Ecto neural progenitor cell (in vitro differentiated cells): ENCODE results near the gene KLHL9.
"Not testable (repeated sequence)": the region's sequence is repeated elsewhere in the genome, so short reads cannot be mapped to it uniquely, and the experiment has no call there.

Source experiments
- DNase-seq: peaks from one replicate; pipeline ENCODE4 v3.0.0-alpha.2; 2018; ENCODE audit warnings: low spot score

The KLHL9 gene, protein sequence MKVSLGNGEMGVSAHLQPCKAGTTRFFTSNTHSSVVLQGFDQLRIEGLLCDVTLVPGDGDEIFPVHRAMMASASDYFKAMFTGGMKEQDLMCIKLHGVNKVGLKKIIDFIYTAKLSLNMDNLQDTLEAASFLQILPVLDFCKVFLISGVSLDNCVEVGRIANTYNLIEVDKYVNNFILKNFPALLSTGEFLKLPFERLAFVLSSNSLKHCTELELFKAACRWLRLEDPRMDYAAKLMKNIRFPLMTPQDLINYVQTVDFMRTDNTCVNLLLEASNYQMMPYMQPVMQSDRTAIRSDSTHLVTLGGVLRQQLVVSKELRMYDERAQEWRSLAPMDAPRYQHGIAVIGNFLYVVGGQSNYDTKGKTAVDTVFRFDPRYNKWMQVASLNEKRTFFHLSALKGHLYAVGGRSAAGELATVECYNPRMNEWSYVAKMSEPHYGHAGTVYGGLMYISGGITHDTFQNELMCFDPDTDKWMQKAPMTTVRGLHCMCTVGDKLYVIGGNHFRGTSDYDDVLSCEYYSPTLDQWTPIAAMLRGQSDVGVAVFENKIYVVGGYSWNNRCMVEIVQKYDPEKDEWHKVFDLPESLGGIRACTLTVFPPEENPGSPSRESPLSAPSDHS

DNA sequence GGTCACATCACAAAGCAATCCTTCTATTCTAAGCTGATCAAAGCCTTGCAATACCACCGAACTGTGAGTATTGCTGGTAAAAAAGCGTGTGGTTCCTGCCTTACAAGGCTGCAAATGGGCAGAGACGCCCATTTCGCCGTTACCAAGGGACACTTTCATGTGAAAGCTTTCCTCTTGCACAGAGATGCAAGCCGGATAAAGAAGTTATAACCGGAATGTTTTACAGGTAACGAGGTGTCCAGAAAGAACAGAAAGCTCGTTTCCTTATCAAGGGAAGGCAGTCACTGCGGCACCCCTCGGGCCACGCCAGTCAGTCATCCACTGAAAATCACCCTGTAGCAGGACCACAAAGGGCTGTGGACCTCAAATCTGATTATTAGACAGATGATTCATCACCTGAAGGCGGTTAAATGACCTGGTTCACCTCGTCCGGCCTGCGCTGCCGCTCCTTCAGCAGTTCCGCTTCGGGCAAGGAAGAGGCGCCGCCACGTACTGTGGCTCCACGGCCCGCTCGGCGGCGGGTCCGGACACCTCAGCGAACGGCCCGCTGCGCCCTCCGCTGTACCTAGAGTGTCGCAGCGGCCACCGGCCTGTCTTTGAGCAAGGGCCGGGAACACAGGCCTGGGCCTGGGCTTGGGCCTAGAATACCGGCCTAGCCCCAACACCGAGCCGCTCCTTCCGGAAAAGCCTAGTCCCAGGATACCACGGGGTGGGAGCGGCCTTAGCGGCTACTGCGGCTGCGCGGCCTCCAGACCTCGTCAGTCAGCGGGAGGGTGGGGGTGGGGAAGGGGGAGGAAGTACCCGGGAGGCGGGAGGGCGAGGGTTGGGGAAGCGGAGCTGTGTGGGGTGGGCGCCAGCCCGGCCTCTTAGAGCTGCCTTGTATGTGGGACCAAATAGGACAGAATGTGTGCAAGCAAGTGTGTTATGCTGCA, at the start of gene KLHL9:
TSS of gene KLHL9 (minus strand) at position 704 of the 932 bp plus-strand sequence. CDS start at position 159, 545 bp downstream.
- peak; percentile 93 for DNase-seq

DNA sequence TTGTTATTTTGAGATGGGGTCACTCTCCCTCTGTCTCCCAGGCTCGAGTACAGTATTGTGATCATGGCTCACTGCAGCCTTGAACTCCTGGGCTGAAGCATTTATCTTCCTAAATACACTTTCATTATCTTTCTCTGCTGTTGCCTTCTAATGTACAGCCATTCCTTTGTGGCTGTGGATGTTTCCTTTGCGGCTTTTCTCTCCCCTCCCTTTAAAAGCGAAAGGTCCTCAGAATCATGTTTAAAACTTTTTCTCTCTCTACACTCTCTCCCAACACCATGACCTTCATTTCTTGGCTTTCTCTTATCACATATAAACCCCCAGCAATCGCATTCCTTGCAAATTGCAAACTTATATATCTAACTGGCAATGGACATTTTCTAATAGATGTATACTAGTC, 48.4 kb upstream of the KLHL9 start:
- DNase-seq = no peak

DNA sequence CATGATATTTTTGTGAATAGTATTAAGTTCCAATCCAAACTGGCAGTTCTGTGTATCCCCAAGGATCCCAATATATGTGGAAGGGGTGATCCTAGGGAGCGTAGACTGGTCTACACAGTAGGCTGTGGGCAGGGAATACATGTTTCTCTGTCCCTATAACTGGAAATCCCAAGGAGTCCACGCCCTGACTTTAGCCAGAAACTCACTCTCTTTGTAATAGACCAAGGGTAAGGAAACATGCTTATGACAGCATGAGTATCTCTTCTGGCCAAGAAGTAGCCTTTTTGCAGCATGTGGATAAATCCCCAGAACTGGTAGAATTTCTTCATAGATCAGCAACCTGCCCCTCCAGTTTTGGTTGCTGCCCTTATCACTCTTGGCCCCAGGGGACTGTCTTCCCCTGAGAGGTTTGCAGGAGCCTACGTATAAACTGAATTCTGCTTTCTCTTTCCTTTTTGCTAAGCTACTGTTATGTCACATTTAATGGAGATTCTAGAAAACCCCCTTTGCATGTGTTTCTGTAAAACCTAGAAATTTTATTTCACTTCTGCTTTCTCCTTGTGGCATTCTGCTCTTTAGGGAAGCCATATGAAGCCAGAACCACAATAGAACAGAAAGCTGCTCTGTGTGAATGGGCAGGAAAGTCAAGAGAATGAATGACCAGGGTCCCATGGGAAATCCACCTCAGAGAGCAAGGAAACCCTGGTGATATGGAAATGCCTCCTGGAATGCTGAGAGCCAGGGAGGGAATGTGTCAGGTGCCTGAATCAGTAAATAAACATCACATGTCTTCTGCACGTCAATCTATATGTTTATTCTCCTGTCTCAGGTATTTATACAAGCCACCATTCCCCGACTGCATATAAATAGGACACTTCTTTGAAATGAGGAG, 46.5 kb upstream of the KLHL9 start:
- DNase-seq = no peak

DNA sequence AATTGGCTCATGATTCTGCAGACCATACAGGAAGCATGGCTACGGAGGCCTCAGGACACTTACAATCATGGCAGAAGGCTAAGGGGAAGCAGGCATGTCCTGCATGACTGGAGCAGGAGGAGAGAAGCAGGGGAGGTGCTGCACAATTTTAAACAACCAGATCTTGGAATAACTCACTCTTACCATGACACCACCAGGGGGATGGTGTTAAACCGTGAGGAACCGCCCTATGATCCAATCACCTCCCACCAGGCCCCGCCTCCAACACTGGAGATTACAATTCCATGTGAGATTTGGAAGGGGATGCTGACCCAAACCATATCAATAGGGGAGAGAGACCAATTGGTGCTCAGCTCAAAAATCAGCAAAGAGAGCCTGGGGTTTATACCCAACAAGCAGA, 36.3 kb upstream of the KLHL9 start:
- not testable (repeated sequence) for DNase-seq

DNA sequence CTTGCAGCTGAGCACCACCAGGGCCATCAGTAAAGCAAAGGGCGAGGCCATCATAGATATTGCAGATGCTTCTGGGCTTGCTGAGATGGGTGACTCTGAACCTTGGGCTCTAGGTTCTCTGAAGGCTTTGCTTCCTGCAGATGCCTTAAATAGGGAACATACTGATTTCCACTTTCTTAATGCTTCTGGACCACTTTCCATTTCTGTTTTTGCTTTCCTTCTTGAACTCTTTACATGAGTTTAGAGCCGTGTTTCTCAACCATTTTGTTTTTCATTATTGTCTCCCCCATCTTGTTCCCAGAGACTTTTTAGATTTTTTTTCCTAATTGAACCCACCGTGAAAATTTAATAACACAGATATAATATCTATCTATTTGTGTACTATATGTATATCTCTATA, 32.8 kb upstream of the KLHL9 start, which contains the start of gene IFNA13:
TSS of gene IFNA13 (minus strand) at position 101 of the 400 bp plus-strand sequence. CDS start at position 54, 47 bp downstream.
- no peak for DNase-seq

DNA sequence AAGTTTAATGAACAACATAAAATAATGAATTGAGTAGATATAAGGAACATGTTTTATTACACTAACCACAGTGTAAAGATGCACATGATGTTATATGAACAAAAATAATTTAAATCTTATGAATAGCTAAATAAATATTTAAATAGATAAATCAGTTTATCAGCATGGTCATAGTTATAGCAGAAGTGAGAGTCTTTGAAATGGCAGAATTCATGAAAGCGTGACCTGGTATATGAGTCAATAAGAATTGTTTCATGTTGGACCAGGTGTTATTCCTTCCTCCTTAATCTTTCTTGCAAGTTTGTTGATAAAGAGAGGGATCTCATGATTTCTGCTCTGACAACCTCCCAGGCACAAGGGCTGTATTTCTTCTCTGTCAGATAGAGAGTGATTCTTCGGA, 32.0 kb upstream of the KLHL9 start:
- not testable (repeated sequence) for DNase-seq

DNA sequence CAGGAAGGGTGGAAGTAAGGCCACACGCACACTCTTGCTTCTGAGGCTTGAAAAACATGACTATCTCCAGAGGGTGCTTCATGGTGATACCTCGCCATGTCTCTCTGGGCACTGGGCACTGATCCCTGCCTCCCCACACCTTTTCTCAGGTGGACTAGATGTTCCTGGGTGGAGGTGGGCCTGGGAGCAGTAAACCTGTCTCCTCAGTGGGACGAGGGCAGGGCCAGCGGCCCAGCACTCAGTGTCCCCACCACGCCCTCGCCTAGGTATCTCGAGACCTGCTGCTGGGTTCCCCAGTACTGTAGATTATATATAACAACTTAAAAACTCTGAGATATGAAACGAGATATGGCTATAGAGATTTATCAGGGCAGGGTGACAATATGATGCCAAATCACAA, 27.1 kb upstream of the KLHL9 start:
- no peak for DNase-seq

DNA sequence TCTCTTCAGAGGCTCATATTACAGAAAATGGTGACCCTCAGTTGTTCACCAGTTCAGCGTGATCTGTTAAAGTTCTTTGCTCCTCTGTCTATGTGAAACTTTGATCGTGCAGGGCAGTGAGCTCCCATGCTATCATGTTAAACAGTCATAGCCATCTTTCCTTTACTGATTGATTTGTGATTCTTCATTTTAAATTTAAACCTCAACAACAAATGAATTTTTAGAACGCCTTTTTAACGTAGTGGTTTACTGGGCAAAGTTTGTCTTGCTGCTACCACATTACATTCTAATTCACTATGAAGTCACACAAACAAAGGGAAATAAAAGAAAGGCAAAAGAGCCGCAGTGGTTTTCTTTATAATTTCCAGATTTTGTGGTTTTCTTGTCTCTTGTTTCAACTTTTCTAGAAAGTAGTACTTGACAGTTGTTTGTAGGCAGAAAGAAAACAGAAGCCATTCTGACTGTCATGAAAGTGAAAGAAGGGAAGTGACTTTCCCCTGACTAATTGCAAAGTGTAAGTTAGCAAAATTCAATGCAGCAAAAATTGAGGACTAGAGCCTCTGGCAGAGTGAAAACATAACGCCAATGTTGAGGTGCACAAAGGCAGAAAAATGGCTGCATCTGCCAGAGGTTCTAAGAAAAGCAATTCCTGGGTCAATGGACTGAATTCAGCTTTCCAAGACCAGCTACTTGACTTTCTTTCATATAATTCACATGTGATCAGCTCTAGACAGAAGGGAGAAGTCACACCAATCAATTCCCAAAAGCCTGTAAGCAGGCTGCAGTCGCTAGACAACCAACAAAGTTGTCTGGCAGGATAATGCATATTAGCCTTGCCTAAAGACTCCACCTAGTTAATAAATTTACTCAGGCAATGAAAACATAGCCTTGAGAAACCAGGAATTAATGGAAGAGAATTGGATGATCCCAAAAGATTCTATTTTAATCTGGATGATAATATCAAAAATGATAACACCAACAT, 22.6 kb upstream of the KLHL9 start:
- no peak for DNase-seq

DNA sequence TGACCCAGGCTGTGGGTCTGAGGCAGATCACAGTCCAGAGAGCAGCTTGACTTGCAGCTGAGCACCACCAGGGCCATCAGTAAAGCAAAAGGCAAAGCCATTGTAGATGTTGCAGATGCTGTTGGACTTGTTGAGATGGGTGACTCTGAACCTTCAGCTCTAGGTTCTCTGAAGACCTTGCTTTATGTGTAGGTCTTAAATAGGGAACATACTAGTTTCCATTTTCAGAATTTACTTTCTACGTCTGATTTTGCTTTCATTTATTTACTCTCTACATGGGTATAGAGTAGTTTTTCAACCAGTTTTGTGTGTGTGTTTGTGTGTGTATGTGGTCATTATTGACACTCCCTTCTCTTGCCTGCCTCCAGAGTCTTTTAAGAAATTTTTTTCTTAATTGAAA, 15.6 kb upstream of the KLHL9 start, which contains the start of gene IFNA6:
TSS of gene IFNA6 (minus strand) at position 101 of the 400 bp plus-strand sequence. CDS start at position 101, 0 bp downstream.
- no peak for DNase-seq

DNA sequence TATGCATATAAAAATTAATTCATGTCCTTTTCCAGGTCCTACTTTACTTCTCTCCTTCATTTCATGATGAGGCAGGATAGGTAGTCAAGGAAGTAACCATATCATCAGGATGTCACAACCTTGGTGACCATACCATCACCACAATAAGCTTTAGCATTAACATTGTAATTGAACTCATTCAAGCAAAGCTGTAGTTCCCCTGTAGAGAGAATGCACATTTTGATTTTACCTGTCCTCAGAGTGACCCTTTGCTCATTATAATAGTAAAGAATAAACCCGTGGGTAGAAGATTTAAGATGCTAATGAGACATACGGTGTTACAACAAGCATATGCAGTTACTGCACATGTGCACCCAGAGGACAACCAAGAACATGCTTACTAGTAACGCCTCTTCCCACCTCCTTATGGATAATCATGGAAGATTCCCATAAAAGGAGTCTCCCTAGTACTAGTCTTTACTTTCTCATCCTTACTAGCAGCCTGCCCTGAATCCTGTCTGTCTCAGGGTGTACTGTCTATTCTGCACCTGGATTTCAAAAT, 13.3 kb upstream of the KLHL9 start:
- no peak for DNase-seq

DNA sequence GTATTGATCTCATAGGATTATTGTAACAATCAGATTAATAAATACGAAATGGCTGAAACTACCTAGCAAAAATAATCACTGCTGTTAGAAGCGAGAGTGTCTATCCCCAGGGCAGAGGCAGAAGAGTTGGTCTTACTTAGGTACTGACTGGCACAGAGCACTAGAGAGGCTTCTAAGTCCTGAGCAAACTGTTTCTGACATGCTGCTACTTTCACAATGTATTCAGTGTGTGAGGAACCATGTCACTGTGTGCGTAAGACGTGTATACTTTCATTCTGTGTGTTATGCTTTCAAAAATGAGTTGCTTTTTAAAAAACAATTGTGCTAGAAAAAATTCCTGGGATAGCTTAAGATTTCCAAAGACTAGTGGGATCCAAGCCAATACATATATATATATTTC, 5.5 kb upstream of the KLHL9 start:
- no peak for DNase-seq

DNA sequence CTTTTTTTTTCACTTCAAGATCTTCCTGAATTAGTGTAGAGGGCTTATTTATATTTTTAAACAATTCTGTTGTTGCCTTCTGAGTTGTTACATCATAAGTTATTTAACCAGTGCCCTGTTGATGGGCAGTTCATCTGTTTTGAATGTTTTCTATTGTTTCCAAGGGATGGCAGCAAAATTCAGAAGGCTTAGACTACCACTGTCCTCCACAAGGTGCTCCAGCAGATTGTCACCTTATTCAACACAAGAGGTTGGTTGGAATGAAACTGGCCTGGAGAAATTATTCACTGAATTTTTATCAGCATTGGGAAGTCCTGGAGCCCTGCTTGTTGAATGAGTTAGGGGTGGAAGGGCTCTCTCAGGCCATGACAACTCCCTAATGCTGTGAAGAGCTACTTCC, 1.3 kb upstream of the KLHL9 start:
- no peak for DNase-seq

DNA sequence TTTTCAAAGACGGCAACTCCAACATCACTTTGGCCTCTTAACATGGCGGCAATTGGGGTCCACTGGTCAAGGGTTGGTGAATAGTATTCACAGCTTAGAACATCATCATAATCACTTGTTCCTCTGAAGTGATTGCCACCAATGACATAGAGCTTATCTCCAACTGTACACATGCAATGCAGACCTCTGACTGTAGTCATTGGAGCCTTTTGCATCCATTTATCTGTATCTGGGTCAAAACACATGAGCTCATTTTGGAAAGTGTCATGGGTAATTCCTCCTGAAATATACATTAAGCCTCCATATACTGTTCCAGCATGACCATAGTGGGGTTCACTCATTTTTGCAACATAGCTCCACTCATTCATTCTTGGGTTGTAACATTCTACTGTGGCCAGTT, 2.0 kb downstream of the KLHL9 start:
- DNase-seq = no peak

DNA sequence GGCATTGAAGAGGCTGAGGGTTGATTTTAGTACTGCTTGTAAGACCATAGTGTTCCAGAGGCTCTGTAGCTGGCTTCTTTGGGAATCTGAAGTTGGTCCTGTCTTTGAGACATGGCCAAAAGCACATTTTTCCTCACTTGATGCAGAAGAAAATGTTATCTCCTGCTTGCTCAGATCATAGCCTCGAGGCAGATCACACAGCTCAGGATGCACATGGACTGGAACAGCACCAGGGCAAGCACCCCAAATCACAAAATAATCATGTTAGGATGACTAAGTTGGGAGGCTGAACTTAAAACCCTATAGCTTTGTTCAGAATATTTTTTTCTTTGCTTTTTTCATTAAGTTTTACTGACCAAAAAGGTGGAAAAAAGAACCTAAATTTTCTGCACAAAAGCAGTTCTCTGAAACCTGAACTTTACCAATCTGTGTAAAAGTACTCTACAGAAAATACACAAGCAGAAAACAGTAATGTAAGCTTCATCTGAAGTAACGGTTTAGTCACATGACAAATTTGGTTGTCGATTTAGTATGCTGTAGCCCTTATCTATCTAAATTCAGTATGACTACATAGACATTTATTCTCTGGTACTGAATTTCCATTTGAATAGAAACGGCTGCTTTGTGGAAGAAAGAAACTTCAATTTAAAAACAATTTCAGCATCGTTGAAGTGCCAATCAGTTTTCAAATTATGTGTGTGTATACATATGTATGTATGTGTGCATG, 3.4 kb downstream of the KLHL9 start:
- no peak for DNase-seq

DNA sequence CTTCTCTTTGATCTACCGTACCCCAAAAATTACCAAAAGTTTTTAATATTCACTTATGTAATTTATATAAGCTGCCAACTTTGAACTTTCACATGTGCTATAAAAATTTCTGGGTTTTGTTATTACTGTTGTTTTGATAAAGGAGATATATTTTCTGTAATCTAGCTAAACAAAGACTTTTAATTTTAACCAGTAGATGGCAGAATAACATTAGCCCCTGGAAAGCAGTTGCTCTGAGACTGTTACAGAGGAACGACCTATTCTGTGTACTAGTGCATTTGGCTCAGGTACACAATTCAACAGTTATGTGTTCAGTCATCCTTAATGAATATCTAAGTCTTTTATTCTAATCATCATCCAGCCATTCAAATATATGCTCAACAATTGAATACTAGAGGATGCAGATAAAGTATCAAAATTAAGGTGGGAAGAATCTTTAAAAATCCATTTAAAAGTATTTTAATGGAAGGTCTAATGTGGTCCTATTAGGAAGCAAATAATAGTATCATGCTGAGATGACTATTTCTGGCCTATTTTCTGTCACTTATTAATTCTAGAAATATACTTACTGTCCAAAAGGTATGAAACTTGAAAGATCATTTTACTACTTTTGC, 8.6 kb downstream of the KLHL9 start:
- no peak for DNase-seq

DNA sequence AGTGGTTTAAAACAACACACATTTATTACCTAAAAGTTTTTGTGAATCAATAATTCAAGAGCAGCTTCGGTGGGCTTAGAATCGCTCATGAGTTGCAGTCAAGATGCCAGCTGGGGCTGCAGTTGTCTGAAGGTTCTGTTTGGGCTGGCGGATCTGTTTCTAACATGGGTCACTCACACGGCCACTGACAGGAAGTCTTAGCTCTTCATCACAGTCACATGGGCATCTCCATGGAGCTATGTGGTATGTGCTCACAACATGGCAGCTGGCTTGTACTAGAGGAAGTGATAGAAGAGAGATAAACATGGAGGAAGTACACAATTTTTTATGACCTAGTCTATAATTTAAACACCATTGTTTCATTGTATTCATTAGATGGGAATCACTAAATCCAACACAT, 11.2 kb downstream of the KLHL9 start:
- DNase-seq = no peak

DNA sequence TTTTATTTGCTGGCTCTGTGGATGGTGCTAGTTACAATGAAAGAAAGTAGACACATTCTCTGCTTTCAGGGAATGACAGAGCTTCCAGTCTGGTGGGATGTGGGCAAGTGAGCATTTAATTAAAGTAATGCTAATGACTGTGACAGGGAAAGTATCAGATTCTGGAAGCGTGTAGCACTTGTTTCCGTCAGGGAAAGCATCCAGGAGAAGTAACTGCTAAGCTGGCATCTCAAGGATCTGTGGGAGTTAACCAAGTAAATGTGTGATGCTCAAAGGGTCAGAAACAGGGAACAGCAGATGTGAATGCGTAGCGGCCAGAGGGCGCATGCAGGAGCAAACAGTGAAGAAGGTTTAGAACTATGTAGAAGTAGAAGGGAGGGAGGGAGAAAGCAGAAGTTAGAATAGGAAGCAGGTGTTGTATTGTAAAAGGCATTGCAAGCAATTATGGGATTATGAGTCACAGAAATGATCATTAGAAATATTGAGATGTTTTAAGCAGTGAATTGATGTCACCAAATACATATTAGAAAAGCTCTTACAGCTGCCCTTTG, 12.2 kb downstream of the KLHL9 start:
- DNase-seq = no peak

DNA sequence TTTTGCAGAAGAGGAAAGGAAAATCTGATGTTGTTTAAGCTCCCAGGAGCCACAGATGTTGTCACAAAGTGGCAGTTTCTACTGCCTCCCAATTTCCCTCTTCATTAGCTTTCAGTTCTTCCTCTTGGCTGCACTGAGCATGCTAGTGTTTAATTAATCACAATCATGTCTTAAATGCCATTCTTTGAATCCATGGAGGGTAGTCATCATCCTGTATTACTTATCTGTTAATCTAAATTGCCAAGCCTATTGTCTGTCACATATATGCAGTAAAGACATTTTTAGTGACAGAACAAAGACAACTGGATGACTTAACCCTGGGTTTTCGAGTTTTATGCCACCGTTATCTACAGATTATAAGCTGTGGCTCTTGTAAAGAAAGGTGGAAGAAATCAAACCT, 14.7 kb downstream of the KLHL9 start:
- no peak for DNase-seq
